ENCODE results near the gene EVI5L.

GRCh38 chr19:7855426-7856108, 25.5 kb downstream of the EVI5L start:
- TF ChIP-seq CTCF (conservative IDR thresholded peaks at IDR 0.05 in 1 of 2, IDR thresholded peaks at IDR 0.05 in 1 of 2; ENCODE audit: low read depth in 1 of 2, low read length in 2 of 2) (no peak), EZH2 (IDR thresholded peaks at IDR 0.05; ENCODE audit: low read length, missing control alignments) (no peak)
